ENCODE results near the gene SEC31B. TPM values are rescaled to one million over a fixed set of nuclear protein-coding genes. Genes with fewer than 3 reads are reported as not detected.

Gene SEC31B
- total RNA-seq, 1 donor from 2014 or later, result 8.8 TPM

DNA sequence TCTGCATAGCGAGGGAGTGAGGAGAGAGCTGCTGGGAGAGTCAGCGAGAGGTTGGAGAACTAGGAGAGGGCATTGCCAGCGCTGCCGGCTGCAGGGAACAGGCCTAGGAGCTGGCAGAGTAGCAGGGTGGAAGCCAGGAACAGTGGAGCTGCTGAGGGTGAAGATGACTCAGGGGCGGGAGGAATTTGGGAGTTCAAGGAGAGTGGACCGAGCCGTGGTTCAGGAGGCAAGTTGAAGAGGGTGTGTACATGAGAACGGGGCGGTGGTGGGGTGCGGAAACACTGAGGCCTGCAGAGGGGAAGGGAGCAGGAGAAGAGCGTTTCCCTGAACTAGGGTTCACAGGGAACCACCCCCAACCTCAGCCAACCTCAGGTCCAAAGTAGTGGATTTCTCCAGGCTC, 47.6 kb upstream of the SEC31B start:
- Mint-ChIP-seq H3K36me3 (no peaks in the 10 kb centered on the region), H3K4me3 (no peak overlapping the region), H3K27ac (no peak overlapping the region), H3K27me3 (ENCODE audit: insufficient read depth, low read depth) (peaks cover 10% of the 10 kb centered on the region), H3K9me3 (no peaks in the 10 kb centered on the region), H3K4me1 (peaks cover 9% of the 10 kb centered on the region)
- Histone ChIP-seq H3K4me2 (no peak overlapping the region), H3K36me3 (no peaks in the 10 kb centered on the region), H4K20me1 (ENCODE audit: low read depth) (no peaks in the 10 kb centered on the region), H2AFZ (replicated peaks) (no peak overlapping the region), H3K79me2 (ENCODE audit: low read depth) (no peaks in the 10 kb centered on the region), H3K9me3 (ENCODE audit: low read depth) (no peaks in the 10 kb centered on the region), H3K4me1 (no peaks in the 10 kb centered on the region), H3K9ac (no peak overlapping the region), H3K27ac (no peak overlapping the region), H3K4me3 (no peak overlapping the region), H3F3A (ENCODE audit: low read depth) (peaks cover 5% of the 10 kb centered on the region), H3K27me3 (peaks cover 97% of the 10 kb centered on the region)
- DNase-seq (ENCODE audit: low spot score), result no peak
- TF ChIP-seq EZH2 (IDR thresholded peaks at IDR 0.05) (no peak), EZH2phosphoT487 (IDR thresholded peaks at IDR 0.05) (no peak), CTCF (IDR thresholded peaks at IDR 0.05) (no peak)

GRCh38 chr10:100566561-100566960, 46.9 kb upstream of the SEC31B start:
- no peak overlapping the region for H3K27ac Mint-ChIP-seq
- peaks cover 1% of the 10 kb centered on the region for H4K20me1 ChIP-seq (ENCODE audit: low read depth)
- no peaks in the 10 kb centered on the region for H3K79me2 ChIP-seq (ENCODE audit: low read depth)
- H3K4me1 Mint-ChIP-seq, result peaks cover 13% of the 10 kb centered on the region
- peaks cover 96% of the 10 kb centered on the region for H3K27me3 ChIP-seq
- H3K4me3 Mint-ChIP-seq, result peak overlapping the region; percentile 11
- H3K36me3 ChIP-seq, result no peaks in the 10 kb centered on the region
- H3K4me2 ChIP-seq, result no peak overlapping the region
- H3K27ac ChIP-seq, result no peak overlapping the region
- no peak for DNase-seq (ENCODE audit: low spot score)
- peaks cover 10% of the 10 kb centered on the region for H3K27me3 Mint-ChIP-seq (ENCODE audit: insufficient read depth, low read depth)
- H2AFZ ChIP-seq (replicated peaks), result no peak overlapping the region
- no peaks in the 10 kb centered on the region for H3K9me3 Mint-ChIP-seq
- no peaks in the 10 kb centered on the region for H3K36me3 Mint-ChIP-seq
- peaks cover 2% of the 10 kb centered on the region for H3K4me1 ChIP-seq
- no peaks in the 10 kb centered on the region for H3K9me3 ChIP-seq (ENCODE audit: low read depth)
- H3K4me3 ChIP-seq, result no peak overlapping the region
- H3F3A ChIP-seq (ENCODE audit: low read depth), result peaks cover 5% of the 10 kb centered on the region
- H3K9ac ChIP-seq, result no peak overlapping the region
- TF ChIP-seq EZH2phosphoT487 (IDR thresholded peaks at IDR 0.05), result no peak
- TF ChIP-seq CTCF (IDR thresholded peaks at IDR 0.05), result no peak
- no peak for TF ChIP-seq EZH2 (IDR thresholded peaks at IDR 0.05)

- Mint-ChIP-seq H3K27ac (no peak overlapping the region), H3K4me3 (no peak overlapping the region), H3K4me1 (peaks cover 18% of the 10 kb centered on the region), H3K9me3 (no peaks in the 10 kb centered on the region), H3K27me3 (ENCODE audit: insufficient read depth, low read depth) (peaks cover 10% of the 10 kb centered on the region), H3K36me3 (no peaks in the 10 kb centered on the region)
- Histone ChIP-seq H3K79me2 (ENCODE audit: low read depth) (no peaks in the 10 kb centered on the region), H3K9me3 (ENCODE audit: low read depth) (no peaks in the 10 kb centered on the region), H3K4me2 (no peak overlapping the region), H3K27ac (no peak overlapping the region), H2AFZ (replicated peaks) (no peak overlapping the region), H4K20me1 (ENCODE audit: low read depth) (peaks cover 6% of the 10 kb centered on the region), H3K4me1 (peaks cover 2% of the 10 kb centered on the region), H3K9ac (no peak overlapping the region), H3F3A (ENCODE audit: low read depth) (peaks cover 7% of the 10 kb centered on the region), H3K36me3 (no peaks in the 10 kb centered on the region), H3K27me3 (peaks cover 93% of the 10 kb centered on the region), H3K4me3 (no peak overlapping the region)
- TF ChIP-seq EZH2phosphoT487 (IDR thresholded peaks at IDR 0.05) (no peak), CTCF (IDR thresholded peaks at IDR 0.05) (no peak), EZH2 (IDR thresholded peaks at IDR 0.05) (no peak)
- DNase-seq (ENCODE audit: low spot score), result no peak
These were observed 45.7 kb upstream of the SEC31B start for GRCh38 chr10:100565206-100565985.

Measured in neural progenitor cell (in vitro differentiated cells).